ENCODE data around the gene KCTD2.

Gene KCTD2

DNA sequence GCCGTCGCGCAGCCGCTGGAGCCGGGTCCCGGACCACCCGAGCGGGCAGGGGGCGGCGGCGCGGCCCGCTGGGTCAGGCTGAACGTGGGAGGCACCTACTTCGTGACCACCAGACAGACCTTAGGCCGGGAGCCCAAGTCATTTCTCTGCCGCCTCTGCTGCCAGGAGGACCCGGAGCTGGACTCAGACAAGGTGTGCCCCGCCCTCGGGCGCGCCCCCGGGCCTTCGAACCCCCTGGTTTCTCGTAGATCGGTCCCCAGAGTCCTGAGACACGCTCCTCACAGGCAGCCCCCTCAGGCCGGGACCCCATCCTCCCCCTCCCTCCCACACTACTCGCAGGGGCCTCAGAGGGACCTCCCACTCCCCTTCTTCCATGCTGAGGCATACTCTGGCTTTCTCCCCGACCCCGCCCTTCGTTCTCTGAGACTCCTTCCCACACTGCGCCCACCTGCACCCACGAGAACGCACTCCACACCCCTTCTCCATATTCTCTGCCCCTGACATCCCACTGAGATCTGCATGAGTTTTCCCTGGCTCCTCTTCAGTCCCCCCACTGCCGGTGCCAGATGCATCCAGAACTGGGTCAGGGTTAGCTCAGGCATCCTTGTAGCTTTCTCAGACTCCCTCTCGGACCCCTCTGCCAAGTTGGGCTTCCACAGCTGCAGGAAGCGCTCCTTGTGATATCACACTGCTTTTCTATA lies 523 bp downstream of the KCTD2 start:
- TF ChIP-seq, protein P1, sequence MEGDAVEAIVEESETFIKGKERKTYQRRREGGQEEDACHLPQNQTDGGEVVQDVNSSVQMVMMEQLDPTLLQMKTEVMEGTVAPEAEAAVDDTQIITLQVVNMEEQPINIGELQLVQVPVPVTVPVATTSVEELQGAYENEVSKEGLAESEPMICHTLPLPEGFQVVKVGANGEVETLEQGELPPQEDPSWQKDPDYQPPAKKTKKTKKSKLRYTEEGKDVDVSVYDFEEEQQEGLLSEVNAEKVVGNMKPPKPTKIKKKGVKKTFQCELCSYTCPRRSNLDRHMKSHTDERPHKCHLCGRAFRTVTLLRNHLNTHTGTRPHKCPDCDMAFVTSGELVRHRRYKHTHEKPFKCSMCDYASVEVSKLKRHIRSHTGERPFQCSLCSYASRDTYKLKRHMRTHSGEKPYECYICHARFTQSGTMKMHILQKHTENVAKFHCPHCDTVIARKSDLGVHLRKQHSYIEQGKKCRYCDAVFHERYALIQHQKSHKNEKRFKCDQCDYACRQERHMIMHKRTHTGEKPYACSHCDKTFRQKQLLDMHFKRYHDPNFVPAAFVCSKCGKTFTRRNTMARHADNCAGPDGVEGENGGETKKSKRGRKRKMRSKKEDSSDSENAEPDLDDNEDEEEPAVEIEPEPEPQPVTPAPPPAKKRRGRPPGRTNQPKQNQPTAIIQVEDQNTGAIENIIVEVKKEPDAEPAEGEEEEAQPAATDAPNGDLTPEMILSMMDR (IDR thresholded peaks at IDR 0.05; ENCODE audit: low read length, missing control alignments), result no peak
- peak overlapping the region; percentile 96 for H3K4me3 ChIP-seq (replicated peaks; ENCODE audit: low read depth, low read length)
- no peak for DNase-seq (ENCODE audit: low read depth)

DNA sequence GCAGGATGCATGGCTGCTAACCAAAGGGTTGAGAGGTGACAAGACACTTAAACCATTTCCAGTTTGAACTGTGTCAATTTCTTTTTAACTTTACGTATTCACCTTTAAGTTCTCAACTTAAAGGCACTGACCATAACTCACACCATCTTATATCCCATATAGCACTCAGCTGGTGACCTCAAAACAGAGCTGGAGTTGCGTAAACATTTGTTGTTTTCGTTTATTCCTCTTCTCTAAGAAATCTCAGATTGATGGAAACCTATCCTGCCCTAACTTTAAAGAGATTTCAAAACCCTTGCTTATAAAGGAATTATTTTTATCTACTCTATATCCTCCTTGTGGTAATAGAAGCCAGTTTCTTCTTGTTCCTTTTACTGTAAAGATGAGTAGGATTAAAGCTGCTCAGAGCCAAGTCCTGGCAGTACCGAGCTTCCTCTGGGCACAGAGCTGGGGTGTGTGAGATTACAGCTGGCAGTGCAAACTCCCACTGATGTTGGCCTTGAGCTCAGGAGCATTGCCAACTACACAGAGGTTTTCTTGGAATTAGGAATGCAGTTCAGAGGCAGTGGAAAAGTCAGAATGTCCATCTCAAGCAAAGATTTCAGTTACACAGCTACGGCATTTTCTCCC lies 1.3 kb downstream of the KCTD2 start:
- DNase-seq (ENCODE audit: low read depth), result peak; percentile 62
- TF ChIP-seq, protein P1 (IDR thresholded peaks at IDR 0.05; ENCODE audit: low read length, missing control alignments), result no peak
- H3K4me3 ChIP-seq (replicated peaks; ENCODE audit: low read depth, low read length), result peak overlapping the region; percentile 96

GRCh38 chr17:75049057-75049456 lies 2.0 kb downstream of the KCTD2 start:
- no peak for DNase-seq (ENCODE audit: low read depth)
- TF ChIP-seq, protein P1 (IDR thresholded peaks at IDR 0.05; ENCODE audit: low read length, missing control alignments), result no peak
- H3K4me3 ChIP-seq (replicated peaks; ENCODE audit: low read depth, low read length), result no peak overlapping the region

GRCh38 chr17:75049706-75050105 lies 2.7 kb downstream of the KCTD2 start:
- H3K4me3 ChIP-seq (replicated peaks; ENCODE audit: low read depth, low read length), result no peak overlapping the region
- no peak for DNase-seq (ENCODE audit: low read depth)
- TF ChIP-seq, protein P1 (IDR thresholded peaks at IDR 0.05; ENCODE audit: low read length, missing control alignments), result no peak

- TF ChIP-seq, protein P1 (IDR thresholded peaks at IDR 0.05; ENCODE audit: low read length, missing control alignments), result no peak
- DNase-seq (ENCODE audit: low read depth), result no peak
- no peak overlapping the region for H3K4me3 ChIP-seq (replicated peaks; ENCODE audit: low read depth, low read length)
Measured at GRCh38 chr17:75051941-75052340, 4.9 kb downstream of the KCTD2 start.

- no peak overlapping the region for H3K4me3 ChIP-seq (replicated peaks; ENCODE audit: low read depth, low read length)
- DNase-seq (ENCODE audit: low read depth), result peak; percentile 73
- TF ChIP-seq, protein P1 (IDR thresholded peaks at IDR 0.05; ENCODE audit: low read length, missing control alignments), result peak; percentile 45
Measured at GRCh38 chr17:75059369-75060345, 12.6 kb downstream of the KCTD2 start.

Data from fibroblast of pulmonary artery (primary cell).